H1 (cell line): Measurements from ENCODE around the gene SLC30A5.

Source experiments
- CEBPB ChIP-seq: IDR thresholded peaks from 2 replicates; pipeline ENCODE4 v1.6.1; 2012; ENCODE audit warnings: low read depth, low read length
- CHD2 ChIP-seq: IDR thresholded peaks from 2 replicates; pipeline ENCODE4 v1.6.1; 2012; ENCODE audit warnings: low read length, improper control_type of control experiment
- CREB1 ChIP-seq: IDR thresholded peaks from 2 replicates; pipeline ENCODE4 v1.6.1; 2012; ENCODE audit warnings: inconsistent platforms
- EGR1 ChIP-seq: IDR thresholded peaks from 2 replicates; pipeline ENCODE4 v1.6.1; 2011; ENCODE audit warnings: low read depth, low read length, borderline replicate concordance
- RNF2 ChIP-seq: fragments of 200-900, 300-1000 bp; sonication (generic); IDR thresholded peaks from 2 replicates; pipeline ENCODE4 v1.7.1; 2016; ENCODE audit warnings: borderline replicate concordance, low read depth, mild to moderate bottlenecking, antibody characterized with exemption, low read length; ENCODE audit not compliant: poor library complexity, severe bottlenecking; ENCODE audit errors: missing control alignments
- TAF1 ChIP-seq: IDR thresholded peaks from 2 replicates; pipeline ENCODE4 v1.6.1; 2011; ENCODE audit warnings: mild to moderate bottlenecking, low read depth, low read length
- ZNF274 ChIP-seq: IDR thresholded peaks from 2 replicates; pipeline ENCODE4 v1.7.0; 2012; ENCODE audit warnings: low read length, borderline replicate concordance; ENCODE audit errors: extremely low read depth

GRCh38 chr5:69158039-69158438 lies 64.2 kb downstream of the SLC30A5 start:
- no peak for TF ChIP-seq TAF1
- no peak for TF ChIP-seq EGR1
- no peak for TF ChIP-seq CHD2
- TF ChIP-seq ZNF274: no peak
- TF ChIP-seq CEBPB: no peak
- TF ChIP-seq CREB1: no peak
- no peak for TF ChIP-seq RNF2
